HFFc6 (cell line): ENCODE data around the gene MYBPC1. TPM values are rescaled to one million over a fixed set of nuclear protein-coding genes. Genes with fewer than 3 reads are reported as not detected.
A peak's percentile ranks its signal among the peaks of the same experiment; 100 is the strongest.

Experiments
- DNase-seq: peaks from one replicate; pipeline ENCODE4 v3.0.0-alpha.2; 2018
- H3K27ac Mint-ChIP-seq: 2 replicates; pipeline ENCODE4 v1.8.0; 2020; ENCODE audit warnings: mild to moderate bottlenecking, mixed read lengths
- H3K27me3 Mint-ChIP-seq: 2 replicates; pipeline ENCODE4 v1.8.0; 2021; ENCODE audit warnings: mild to moderate bottlenecking, moderate library complexity, mixed read lengths; ENCODE audit not compliant: insufficient read depth
- H3K36me3 Mint-ChIP-seq: 2 replicates; pipeline ENCODE4 v1.8.0; 2021; ENCODE audit warnings: low read depth, mixed read lengths
- H3K4me1 Mint-ChIP-seq: 2 replicates; pipeline ENCODE4 v1.8.0; 2020; ENCODE audit warnings: low read depth, mixed read lengths
- H3K4me3 Mint-ChIP-seq: 2 replicates; pipeline ENCODE4 v1.8.0; 2020; ENCODE audit warnings: mild to moderate bottlenecking, moderate library complexity, mixed read lengths
- H3K9me3 Mint-ChIP-seq: 2 replicates; pipeline ENCODE4 v1.8.0; 2020; ENCODE audit warnings: mild to moderate bottlenecking, mixed read lengths
- total RNA-seq, 6 experiments: library from RNA; stranded (reverse); fragmentation: NEBNext Ultra II Directional; extraction: Animal tissue kit (Norgen Biotek cat#: 25700); gene quantifications; 2 replicates in 1 of 6; 3 replicates in 5 of 6; pipeline ENCODE4 v1.2.3, GENCODE V29; 2021
- TF ChIP-seq, protein P1 (sequence below): fragments of 200-600 bp; sonication (generic); IDR thresholded peaks from 2 replicates; pipeline ENCODE4 v1.5.0; 2021; ENCODE audit warnings: antibody characterized with exemption, mild to moderate bottlenecking

MYBPC1 gene
- total RNA-seq, 6 experiments from 2014 or later: not detected

DNA sequence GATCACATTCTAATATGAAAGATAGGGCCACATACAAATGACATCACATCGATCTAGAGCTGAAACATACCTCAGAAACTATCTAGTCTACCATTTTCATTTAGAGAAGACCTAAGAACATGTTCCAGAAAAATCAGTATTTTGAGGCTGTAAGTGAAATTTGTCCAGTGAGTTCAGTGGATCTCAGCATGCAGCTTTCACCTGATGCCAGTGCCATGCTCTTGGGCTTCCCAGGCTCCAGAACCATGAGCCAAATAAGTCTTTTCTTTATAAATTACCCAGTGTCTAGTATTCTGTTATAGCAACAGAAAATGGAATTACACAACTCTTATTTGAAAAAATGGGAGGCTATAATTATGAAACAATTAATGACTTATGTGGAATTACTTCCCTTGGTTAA is 111.6 kb downstream of the MYBPC1 start:
- Mint-ChIP-seq H3K27me3 (no peaks in the 10 kb centered on the region), H3K4me3 (no peak overlapping the region), H3K36me3 (no peaks in the 10 kb centered on the region), H3K9me3 (no peaks in the 10 kb centered on the region), H3K27ac (no peak overlapping the region), H3K4me1 (peaks cover 20% of the 10 kb centered on the region)
- TF ChIP-seq, protein P1, sequence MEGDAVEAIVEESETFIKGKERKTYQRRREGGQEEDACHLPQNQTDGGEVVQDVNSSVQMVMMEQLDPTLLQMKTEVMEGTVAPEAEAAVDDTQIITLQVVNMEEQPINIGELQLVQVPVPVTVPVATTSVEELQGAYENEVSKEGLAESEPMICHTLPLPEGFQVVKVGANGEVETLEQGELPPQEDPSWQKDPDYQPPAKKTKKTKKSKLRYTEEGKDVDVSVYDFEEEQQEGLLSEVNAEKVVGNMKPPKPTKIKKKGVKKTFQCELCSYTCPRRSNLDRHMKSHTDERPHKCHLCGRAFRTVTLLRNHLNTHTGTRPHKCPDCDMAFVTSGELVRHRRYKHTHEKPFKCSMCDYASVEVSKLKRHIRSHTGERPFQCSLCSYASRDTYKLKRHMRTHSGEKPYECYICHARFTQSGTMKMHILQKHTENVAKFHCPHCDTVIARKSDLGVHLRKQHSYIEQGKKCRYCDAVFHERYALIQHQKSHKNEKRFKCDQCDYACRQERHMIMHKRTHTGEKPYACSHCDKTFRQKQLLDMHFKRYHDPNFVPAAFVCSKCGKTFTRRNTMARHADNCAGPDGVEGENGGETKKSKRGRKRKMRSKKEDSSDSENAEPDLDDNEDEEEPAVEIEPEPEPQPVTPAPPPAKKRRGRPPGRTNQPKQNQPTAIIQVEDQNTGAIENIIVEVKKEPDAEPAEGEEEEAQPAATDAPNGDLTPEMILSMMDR: no peak
- no peak for DNase-seq

GRCh38 chr12:101707131-101707782 is 112.5 kb downstream of the MYBPC1 start:
- no peaks in the 10 kb centered on the region for H3K9me3 Mint-ChIP-seq
- H3K27ac Mint-ChIP-seq: 0 out of 2 replicates have a peak overlapping the region, but pooled peaks have one; percentile 1
- TF ChIP-seq, protein P1: no peak
- no peak overlapping the region for H3K4me3 Mint-ChIP-seq
- no peak for DNase-seq
- H3K27me3 Mint-ChIP-seq: no peaks in the 10 kb centered on the region
- H3K36me3 Mint-ChIP-seq: no peaks in the 10 kb centered on the region
- peaks cover 19% of the 10 kb centered on the region for H3K4me1 Mint-ChIP-seq

- Mint-ChIP-seq H3K36me3 (no peaks in the 10 kb centered on the region), H3K27me3 (no peaks in the 10 kb centered on the region), H3K4me1 (peaks cover 12% of the 10 kb centered on the region), H3K4me3 (no peak overlapping the region), H3K9me3 (no peaks in the 10 kb centered on the region), H3K27ac (no peak overlapping the region)
- DNase-seq: no peak
- TF ChIP-seq, protein P1: no peak
Measured at GRCh38 chr12:101710288-101710687, 115.5 kb downstream of the MYBPC1 start.

- H3K27me3 Mint-ChIP-seq: no peaks in the 10 kb centered on the region
- H3K4me3 Mint-ChIP-seq: no peak overlapping the region
- no peaks in the 10 kb centered on the region for H3K4me1 Mint-ChIP-seq
- TF ChIP-seq, protein P1: no peak
- H3K27ac Mint-ChIP-seq: no peak overlapping the region
- no peaks in the 10 kb centered on the region for H3K36me3 Mint-ChIP-seq
- H3K9me3 Mint-ChIP-seq: no peaks in the 10 kb centered on the region
- no peak for DNase-seq
Measured at GRCh38 chr12:101713059-101713682, 118.4 kb downstream of the MYBPC1 start.

DNA sequence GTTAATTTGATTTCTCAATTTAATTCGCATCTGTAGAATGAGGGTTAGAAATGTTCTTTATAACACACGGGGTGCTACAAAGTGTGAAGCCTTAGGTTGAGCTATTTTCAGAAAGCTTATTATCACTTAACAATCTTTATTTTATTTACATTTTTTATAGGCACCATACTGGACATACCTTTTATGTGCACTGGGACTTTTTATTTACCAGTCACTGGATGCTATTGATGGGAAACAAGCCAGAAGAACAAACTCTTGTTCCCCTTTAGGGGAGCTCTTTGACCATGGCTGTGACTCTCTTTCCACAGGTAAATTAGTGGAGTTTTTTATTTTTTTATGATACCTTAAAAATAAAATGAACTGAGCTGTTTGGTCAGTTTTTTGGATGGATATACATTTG is 119.2 kb downstream of the MYBPC1 start:
- DNase-seq: no peak
- Mint-ChIP-seq H3K9me3 (no peaks in the 10 kb centered on the region), H3K27ac (no peak overlapping the region), H3K36me3 (no peaks in the 10 kb centered on the region), H3K4me1 (no peaks in the 10 kb centered on the region), H3K4me3 (no peak overlapping the region), H3K27me3 (no peaks in the 10 kb centered on the region)
- TF ChIP-seq, protein P1: no peak
